KMS-11 (cell line): ENCODE measurements around the gene NTRK3.

Source experiments
- H2AFZ ChIP-seq: fragments of 200-600 bp; sonication (generic); 2 replicates; pipeline ENCODE4 v1.6.1; 2016; ENCODE audit warnings: antibody characterized with exemption, mixed run types, low read depth
- H3K27ac ChIP-seq: fragments of 200-600 bp; sonication (generic); 2 replicates; pipeline ENCODE4 v1.6.1; 2016; ENCODE audit warnings: mild to moderate bottlenecking, mixed run types
- H3K27me3 ChIP-seq: fragments of 200-600 bp; sonication (generic); 2 replicates; pipeline ENCODE4 v1.6.1; 2017; ENCODE audit warnings: mild to moderate bottlenecking, low read depth, mixed run types, moderate library complexity; ENCODE audit not compliant: insufficient read depth
- H3K36me3 ChIP-seq: fragments of 200-600 bp; sonication (generic); 2 replicates; pipeline ENCODE4 v1.6.1; 2017; ENCODE audit warnings: mild to moderate bottlenecking, mixed run types; ENCODE audit not compliant: insufficient read depth
- H3K4me1 ChIP-seq: fragments of 200-600 bp; sonication (generic); 2 replicates; pipeline ENCODE4 v1.6.1; 2016; ENCODE audit warnings: mild to moderate bottlenecking, low read depth, mixed run types; ENCODE audit not compliant: poor library complexity, severe bottlenecking
- H3K4me2 ChIP-seq: fragments of 200-600 bp; sonication (generic); 2 replicates; pipeline ENCODE4 v1.7.0; 2016; ENCODE audit warnings: mild to moderate bottlenecking, mixed run types
- H3K4me3 ChIP-seq: fragments of 200-600 bp; sonication (generic); IDR thresholded peaks from 2 replicates; pipeline ENCODE4 v1.6.1; 2017; ENCODE audit warnings: low read depth, low read length, mixed read lengths; ENCODE audit not compliant: insufficient read depth
- H3K79me2 ChIP-seq: fragments of 200-600 bp; sonication (generic); 2 replicates; pipeline ENCODE4 v1.6.1; 2016; ENCODE audit warnings: low read depth, mixed run types; ENCODE audit not compliant: insufficient read depth
- H3K9ac ChIP-seq: fragments of 200-600 bp; sonication (generic); 2 replicates; pipeline ENCODE4 v1.6.1; 2016; ENCODE audit warnings: mild to moderate bottlenecking, mixed run types
- H4K20me1 ChIP-seq: fragments of 200-600 bp; sonication (generic); 2 replicates; pipeline ENCODE4 v1.6.1; 2016; ENCODE audit warnings: mild to moderate bottlenecking, mixed run types; ENCODE audit not compliant: insufficient read depth
- CTCF ChIP-seq: fragments of 200-600 bp; sonication (generic); conservative IDR thresholded peaks from 2 replicates; pipeline ENCODE4 v1.6.1; 2017; ENCODE audit warnings: low read depth, mild to moderate bottlenecking, antibody characterized with exemption, low read length, moderate library complexity, mixed read lengths

NTRK3 gene

GRCh38 chr15:88274553-88275460 is 18.3 kb upstream of the NTRK3 start:
- Histone ChIP-seq H3K4me2 (no peak overlapping the region), H3K4me3 (no peak overlapping the region), H2AFZ (no peak overlapping the region), H3K4me1 (no peaks in the 10 kb centered on the region), H3K27me3 (no peaks in the 10 kb centered on the region), H3K9ac (no peak overlapping the region), H3K27ac (no peak overlapping the region), H3K79me2 (no peaks in the 10 kb centered on the region), H4K20me1 (no peaks in the 10 kb centered on the region), H3K36me3 (no peaks in the 10 kb centered on the region)
- TF ChIP-seq CTCF, result peak; percentile 82

- H3K27me3 ChIP-seq, result no peaks in the 10 kb centered on the region
- no peaks in the 10 kb centered on the region for H3K36me3 ChIP-seq
- H2AFZ ChIP-seq, result no peak overlapping the region
- no peaks in the 10 kb centered on the region for H3K4me1 ChIP-seq
- no peaks in the 10 kb centered on the region for H4K20me1 ChIP-seq
- no peak for TF ChIP-seq CTCF
- H3K4me2 ChIP-seq, result no peak overlapping the region
- no peak overlapping the region for H3K9ac ChIP-seq
- H3K27ac ChIP-seq, result no peak overlapping the region
- no peaks in the 10 kb centered on the region for H3K79me2 ChIP-seq
- H3K4me3 ChIP-seq, result no peak overlapping the region
Measured at GRCh38 chr15:88272421-88272820, 15.9 kb upstream of the NTRK3 start.

GRCh38 chr15:88269356-88270062 is 13.0 kb upstream of the NTRK3 start:
- no peak overlapping the region for H3K4me3 ChIP-seq
- H3K4me1 ChIP-seq, result no peaks in the 10 kb centered on the region
- H4K20me1 ChIP-seq, result no peaks in the 10 kb centered on the region
- no peak for TF ChIP-seq CTCF
- H2AFZ ChIP-seq, result no peak overlapping the region
- H3K27me3 ChIP-seq, result no peaks in the 10 kb centered on the region
- no peak overlapping the region for H3K9ac ChIP-seq
- H3K4me2 ChIP-seq, result no peak overlapping the region
- no peak overlapping the region for H3K27ac ChIP-seq
- H3K36me3 ChIP-seq, result no peaks in the 10 kb centered on the region
- H3K79me2 ChIP-seq, result no peaks in the 10 kb centered on the region

GRCh38 chr15:88267720-88268119 is 11.2 kb upstream of the NTRK3 start:
- Histone ChIP-seq H3K79me2 (no peaks in the 10 kb centered on the region), H3K36me3 (no peaks in the 10 kb centered on the region), H3K27ac (no peak overlapping the region), H4K20me1 (no peaks in the 10 kb centered on the region), H3K4me3 (no peak overlapping the region), H3K27me3 (no peaks in the 10 kb centered on the region), H3K4me1 (no peaks in the 10 kb centered on the region), H2AFZ (no peak overlapping the region), H3K4me2 (no peak overlapping the region), H3K9ac (no peak overlapping the region)
- TF ChIP-seq CTCF, result no peak
